GM12892 (cell line): ENCODE data around the gene IPO9.

Experiments used
- DNase-seq: peaks from one replicate; pipeline ENCODE4 v3.0.0; 2011; ENCODE audit not compliant: insufficient read length
- FAIRE-seq: peaks from 2 replicates; lab custom pipeline; 2011; peaks lifted over from hg19 to GRCh38; lab: Jason Lieb, UNC
- POLR2A ChIP-seq: IDR thresholded peaks from 2 replicates; pipeline ENCODE4 v1.6.1; 2011; ENCODE audit warnings: low read depth, low read length, control low read depth
- POLR2AphosphoS5 ChIP-seq: IDR thresholded peaks from 2 replicates; pipeline ENCODE4 v1.6.1; 2011; ENCODE audit warnings: low read depth, low read length, control low read depth
- TAF1 ChIP-seq: IDR thresholded peaks from 2 replicates; pipeline ENCODE4 v1.6.1; 2011; ENCODE audit warnings: low read depth, mild to moderate bottlenecking, control low read depth, low read length, borderline replicate concordance

IPO9 gene

DNA sequence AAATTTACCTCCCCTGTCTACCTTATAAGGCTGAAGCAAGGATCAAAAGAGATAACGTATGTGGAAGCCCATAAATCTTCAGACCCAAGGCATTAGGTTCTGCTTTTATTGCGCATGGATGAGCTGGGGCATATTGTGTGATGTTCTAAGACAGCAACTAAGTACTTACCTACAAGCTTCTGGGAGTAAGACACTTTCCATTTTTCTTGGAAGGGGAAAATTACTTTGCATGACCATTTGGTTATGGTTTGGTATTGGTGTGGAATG is 96.3 kb downstream of the IPO9 start:
- DNase-seq (no peak), FAIRE-seq (no peak)
- TF ChIP-seq TAF1 (no peak), POLR2A (no peak), POLR2AphosphoS5 (no peak)

DNA sequence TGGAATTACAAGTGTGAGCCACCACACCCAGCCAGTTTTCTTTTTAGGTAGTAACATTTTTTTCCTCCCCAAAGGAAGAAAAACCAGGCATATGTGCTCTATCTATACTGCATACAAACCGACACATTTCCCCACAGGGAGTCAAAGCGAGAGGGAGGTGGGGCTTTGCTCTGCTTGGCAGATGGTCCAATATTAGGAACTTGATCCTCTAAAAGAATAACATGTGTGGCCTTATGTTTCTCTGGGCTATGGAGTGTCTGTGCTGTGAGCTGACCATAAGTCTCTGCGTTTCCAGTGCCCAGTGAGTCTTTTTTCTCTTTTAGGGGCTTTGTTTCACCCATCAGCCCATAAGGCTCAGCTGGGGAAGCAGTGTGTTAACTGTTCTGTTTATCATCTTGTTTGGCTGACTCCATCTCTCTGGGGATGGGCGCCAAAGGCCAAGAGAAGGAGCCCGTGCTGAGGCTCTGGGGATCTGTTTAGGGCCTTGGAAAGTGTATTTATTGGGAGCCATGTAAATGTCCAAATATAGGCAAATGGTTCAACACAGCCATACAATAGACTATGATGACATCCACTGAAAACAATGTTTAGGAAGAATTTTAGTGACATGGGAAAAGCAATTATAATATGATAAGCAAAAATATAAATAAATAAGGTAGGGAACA is 97.2 kb downstream of the IPO9 start:
- FAIRE-seq (no peak), DNase-seq (no peak)
- TF ChIP-seq POLR2AphosphoS5 (no peak), TAF1 (no peak), POLR2A (no peak)

DNA sequence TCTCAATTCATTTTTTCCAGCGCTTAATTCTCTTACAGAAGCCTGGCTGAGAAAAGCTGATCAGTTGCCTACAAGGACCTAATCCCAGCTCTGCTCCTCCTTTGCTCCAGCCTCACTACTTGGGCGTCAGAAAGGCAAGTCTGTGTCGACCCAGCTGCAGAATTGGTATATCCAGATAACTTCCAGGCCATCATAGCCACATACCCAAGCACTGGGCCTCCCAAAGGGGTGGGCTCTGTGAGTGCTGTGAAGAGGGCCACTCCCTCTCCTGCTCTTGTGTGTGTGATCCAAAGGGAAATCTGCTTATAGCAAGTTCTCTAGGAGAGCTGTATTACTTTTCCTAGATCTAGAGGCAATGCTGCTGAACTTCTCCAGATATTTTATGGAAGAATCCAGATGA is 99.3 kb downstream of the IPO9 start:
- FAIRE-seq (no peak), DNase-seq (no peak)
- TF ChIP-seq TAF1 = no peak
- TF ChIP-seq POLR2AphosphoS5 = no peak
- TF ChIP-seq POLR2A = no peak

DNA sequence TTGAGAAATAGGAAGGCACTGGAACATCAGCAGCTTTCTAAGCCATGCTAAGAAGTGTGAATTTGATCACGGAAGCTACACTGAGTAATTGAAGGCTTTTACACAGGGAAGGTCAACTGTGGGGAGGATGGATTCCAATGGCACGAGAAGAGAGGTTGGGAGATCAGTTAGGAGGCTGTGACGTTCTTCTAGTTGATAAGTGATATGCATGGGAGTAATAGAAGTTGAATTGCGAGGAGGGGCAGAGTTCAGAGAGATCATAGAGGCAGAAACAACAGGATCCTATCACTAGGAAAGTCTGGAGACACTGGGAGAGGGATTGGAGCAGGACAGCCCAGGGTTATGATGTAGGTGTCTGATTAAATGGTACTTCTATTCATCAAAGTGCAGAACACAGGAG is 101.2 kb downstream of the IPO9 start:
- TF ChIP-seq POLR2A (no peak), TAF1 (no peak), POLR2AphosphoS5 (no peak)
- FAIRE-seq (no peak), DNase-seq (no peak)

DNA sequence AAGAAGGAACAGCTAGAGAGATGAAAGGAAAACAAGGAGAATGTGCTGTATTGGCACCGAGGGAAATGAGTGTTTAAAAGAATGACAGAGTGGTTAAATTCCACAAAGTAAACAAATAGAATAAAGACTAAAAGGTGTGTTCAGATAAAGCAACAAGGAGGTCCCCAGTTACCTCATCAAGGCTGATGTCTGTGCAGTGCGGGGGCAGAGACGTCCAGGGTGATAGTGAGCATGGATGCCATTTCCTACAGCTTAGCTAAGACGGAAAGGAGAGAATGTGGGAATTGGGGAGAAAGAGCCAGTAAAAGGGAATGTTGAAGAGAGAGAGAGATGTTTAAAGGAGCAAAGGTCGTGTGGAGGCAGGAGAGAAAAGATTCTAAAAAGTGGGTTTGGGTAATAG is 101.8 kb downstream of the IPO9 start:
- DNase-seq = no peak
- FAIRE-seq = no peak
- TF ChIP-seq POLR2AphosphoS5 (no peak), POLR2A (no peak), TAF1 (no peak)
